BLaER1 treated with 17β-estradiol and CSF1 and Interleukin-3, amounts not matched to agents 10 nM and 100 nM (cell line): ENCODE results near the gene CLPTM1L.

Source experiments
- H3K27ac ChIP-seq, 11 experiments: shearing (Covaris generic); formaldehyde crosslinking; 2 replicates each; pipeline ENCODE4 v1.8.1; 2022
- H3K27me3 ChIP-seq, 11 experiments: shearing (Covaris generic); formaldehyde crosslinking; 2 replicates each; pipeline ENCODE4 v1.8.1; 2022
- H3K36me3 ChIP-seq, 11 experiments: shearing (Covaris generic); formaldehyde crosslinking; 2 replicates each; pipeline ENCODE4 v1.8.1; 2022
- H3K4me1 ChIP-seq, 10 experiments: shearing (Covaris generic); formaldehyde crosslinking; 2 replicates each; pipeline ENCODE4 v1.8.1; 2022
- H3K4me2 ChIP-seq, 11 experiments: shearing (Covaris generic); formaldehyde crosslinking; 2 replicates each; pipeline ENCODE4 v1.8.1; 2022
- H3K4me3 ChIP-seq, 10 experiments: shearing (Covaris generic); formaldehyde crosslinking; 2 replicates each; pipeline ENCODE4 v1.8.1; 2022
- H3K9ac ChIP-seq, 11 experiments: shearing (Covaris generic); formaldehyde crosslinking; 2 replicates each; pipeline ENCODE4 v1.8.1; 2022
- H3K9me3 ChIP-seq, 11 experiments: shearing (Covaris generic); formaldehyde crosslinking; replicated peaks in 1 of 11; 2 replicates each; pipeline ENCODE4 v1.8.1; 2022
- H4K20me1 ChIP-seq, 11 experiments: shearing (Covaris generic); formaldehyde crosslinking; 2 replicates each; pipeline ENCODE4 v1.8.1; 2022
- Cebpa-rat ChIP-seq, 11 experiments: shearing (Covaris generic); IDR thresholded peaks; 2 replicates each; pipeline ENCODE4 v1.8.1; 2022

Gene CLPTM1L

GRCh38 chr5:1295650-1296037 lies 49.3 kb downstream of the CLPTM1L start:
- Histone ChIP-seq H3K4me3 (peak overlapping the region; percentile 46 to 71 (median 66); a peak in 19 of 20 replicates), H3K36me3 (peaks cover 0 to 22% (median 0%) of the 10 kb centered on the region in 11 experiments; a peak in 6 of 22 replicates), H3K9me3 (peaks cover 0 to 16% (median 0%) of the 10 kb centered on the region in 11 experiments; a peak in 5 of 22 replicates), H3K27me3 (peaks cover 0 to 81% (median 0%) of the 10 kb centered on the region in 11 experiments; a peak in 10 of 22 replicates), H3K4me2 (peak overlapping the region; percentile 97 to 100 (median 100)), H4K20me1 (peaks cover 0 to 54% (median 28%) of the 10 kb centered on the region in 11 experiments; a peak in 17 of 22 replicates), H3K9ac (peak overlapping the region in 8 of 11 experiments; percentile 63 to 83 (median 75); a peak in 13 of 22 replicates), H3K27ac (peak overlapping the region in 7 of 11 experiments; percentile 32 to 77 (median 70); a peak in 13 of 22 replicates), H3K4me1 (peaks cover 31 to 89% (median 85%) of the 10 kb centered on the region in 10 experiments)
- TF ChIP-seq Cebpa-rat (IDR thresholded peaks at IDR 0.05), result no peak

GRCh38 chr5:1294835-1295649 lies 49.9 kb downstream of the CLPTM1L start, which contains the start of gene TERT:
TERT (minus strand) TSS chr5:1295068; CDS start chr5:1294989, 79 bp downstream.
- Histone ChIP-seq H3K4me2 (peak within 1 kb of the TSS; percentile 97 to 100 (median 100)), H3K9ac (peak within 1 kb of the TSS in 8 of 11 experiments; percentile 63 to 83 (median 75); a peak in 16 of 22 replicates)

GRCh38 chr5:1294206-1294834 lies 50.6 kb downstream of the CLPTM1L start:
- Histone ChIP-seq H3K36me3 (peaks cover 0 to 31% (median 0%) of the 10 kb centered on the region in 11 experiments; a peak in 8 of 22 replicates), H3K27me3 (peaks cover 0 to 78% (median 0%) of the 10 kb centered on the region in 11 experiments; a peak in 10 of 22 replicates), H3K27ac (peak overlapping the region in 8 of 11 experiments; percentile 16 to 77 (median 69); a peak in 14 of 22 replicates), H3K4me2 (peak overlapping the region; percentile 97 to 100 (median 100)), H3K4me1 (peaks cover 31 to 76% (median 73%) of the 10 kb centered on the region in 10 experiments), H3K9ac (peak overlapping the region in 8 of 11 experiments; percentile 59 to 83 (median 74); a peak in 16 of 22 replicates), H3K4me3 (peak overlapping the region; percentile 46 to 71 (median 66)), H3K9me3 (peaks cover 0 to 6% (median 0%) of the 10 kb centered on the region in 11 experiments; a peak in 2 of 22 replicates), H4K20me1 (peaks cover 0 to 54% (median 29%) of the 10 kb centered on the region in 11 experiments; a peak in 17 of 22 replicates)
- no peak for TF ChIP-seq Cebpa-rat (IDR thresholded peaks at IDR 0.05)

More at GRCh38 chr5:1294835-1295649, 49.9 kb downstream of the CLPTM1L start, which contains the start of gene TERT:
- Histone ChIP-seq H4K20me1 (peaks cover 0 to 54% (median 29%) of the 10 kb centered on the region in 11 experiments; a peak in 17 of 22 replicates), H3K4me1 (peaks cover 31 to 83% (median 80%) of the 10 kb centered on the region in 10 experiments), H3K27me3 (peaks cover 0 to 81% (median 0%) of the 10 kb centered on the region in 11 experiments; a peak in 10 of 22 replicates), H3K36me3 (peaks cover 0 to 25% (median 0%) of the 10 kb centered on the region in 11 experiments; a peak in 6 of 22 replicates), H3K4me3 (peak within 1 kb of the TSS; percentile 46 to 71 (median 66)), H3K9me3 (peaks cover 0 to 10% (median 0%) of the 10 kb centered on the region in 11 experiments; a peak in 3 of 22 replicates), H3K27ac (peak within 1 kb of the TSS in 8 of 11 experiments; percentile 32 to 77 (median 69); a peak in 14 of 22 replicates)
- TF ChIP-seq Cebpa-rat (IDR thresholded peaks at IDR 0.05), result no peak

GRCh38 chr5:1293416-1294205 lies 51.3 kb downstream of the CLPTM1L start:
- Histone ChIP-seq H3K36me3 (peaks cover 0 to 38% (median 7%) of the 10 kb centered on the region in 11 experiments; a peak in 15 of 22 replicates), H3K4me1 (peaks cover 31 to 69% (median 66%) of the 10 kb centered on the region in 10 experiments), H4K20me1 (peaks cover 0 to 60% (median 34%) of the 10 kb centered on the region in 11 experiments; a peak in 17 of 22 replicates), H3K4me3 (peak overlapping the region; percentile 46 to 71 (median 66)), H3K27ac (peak overlapping the region in 7 of 11 experiments; percentile 56 to 77 (median 70); a peak in 13 of 22 replicates), H3K9ac (peak overlapping the region in 8 of 11 experiments; percentile 48 to 83 (median 74); a peak in 15 of 22 replicates), H3K9me3 (peaks cover 2 to 13% (median 5%) of the 10 kb centered on the region in 11 experiments; a peak in 18 of 22 replicates), H3K27me3 (peaks cover 0 to 72% (median 0%) of the 10 kb centered on the region in 11 experiments; a peak in 10 of 22 replicates), H3K4me2 (peak overlapping the region; percentile 97 to 100 (median 100))
- TF ChIP-seq Cebpa-rat (IDR thresholded peaks at IDR 0.05), result no peak

GRCh38 chr5:1292846-1293415 lies 52.0 kb downstream of the CLPTM1L start:
- TF ChIP-seq Cebpa-rat (IDR thresholded peaks at IDR 0.05), result no peak
- Histone ChIP-seq H3K27ac (peak overlapping the region in 5 of 11 experiments; percentile 68 to 77 (median 70); a peak in 8 of 22 replicates), H3K4me1 (peaks cover 30 to 62% (median 59%) of the 10 kb centered on the region in 10 experiments), H4K20me1 (peaks cover 0 to 57% (median 38%) of the 10 kb centered on the region in 11 experiments; a peak in 17 of 22 replicates), H3K4me3 (peak overlapping the region in 9 of 10 experiments; percentile 53 to 71 (median 66); a peak in 16 of 20 replicates), H3K36me3 (peaks cover 0 to 45% (median 13%) of the 10 kb centered on the region in 11 experiments; a peak in 15 of 22 replicates), H3K9ac (peak overlapping the region in 8 of 11 experiments; percentile 48 to 83 (median 74); a peak in 14 of 22 replicates), H3K9me3 (peaks cover 8 to 14% (median 11%) of the 10 kb centered on the region in 11 experiments; a peak in 19 of 22 replicates), H3K4me2 (peak overlapping the region; percentile 97 to 100 (median 100)), H3K27me3 (peaks cover 0 to 65% (median 0%) of the 10 kb centered on the region in 11 experiments; a peak in 10 of 22 replicates)

- H3K36me3 ChIP-seq, result peaks cover 0 to 53% (median 19%) of the 10 kb centered on the region in 11 experiments; a peak in 16 of 22 replicates
- peak overlapping the region in 4 of 10 experiments; percentile 63 to 70 (median 67); a peak in 6 of 20 replicates for H3K4me3 ChIP-seq
- H3K4me2 ChIP-seq, result peak overlapping the region in 8 of 11 experiments; percentile 97 to 100 (median 100); a peak in 16 of 22 replicates
- no peak overlapping the region for H3K27ac ChIP-seq
- peaks cover 0 to 57% (median 0%) of the 10 kb centered on the region in 11 experiments; a peak in 10 of 22 replicates for H3K27me3 ChIP-seq
- no peak for TF ChIP-seq Cebpa-rat (IDR thresholded peaks at IDR 0.05)
- peaks cover 30 to 55% (median 51%) of the 10 kb centered on the region in 10 experiments for H3K4me1 ChIP-seq
- peak overlapping the region in 4 of 11 experiments; percentile 78 to 83 (median 80); a peak in 7 of 22 replicates for H3K9ac ChIP-seq
- peaks cover 0 to 64% (median 38%) of the 10 kb centered on the region in 11 experiments; a peak in 17 of 22 replicates for H4K20me1 ChIP-seq
- peaks cover 8 to 14% (median 11%) of the 10 kb centered on the region in 11 experiments; a peak in 19 of 22 replicates for H3K9me3 ChIP-seq
Measured at GRCh38 chr5:1292139-1292538, 52.8 kb downstream of the CLPTM1L start.
